ENCODE results near the gene CPB2.

GRCh38 chr13:46150134-46150693, 45.4 kb upstream of the CPB2 start:
- TF ChIP-seq YY1 (IDR thresholded peaks at IDR 0.05; ENCODE audit: low read depth, low read length) (no peak), JUND (IDR thresholded peaks at IDR 0.05; ENCODE audit: low read length) (no peak), RBBP5 (IDR thresholded peaks at IDR 0.05; ENCODE audit: borderline replicate concordance, low read depth, low read length) (no peak), CTCF (IDR thresholded peaks at IDR 0.05; ENCODE audit: control extremely low read depth in 1 of 3, insufficient read depth in 1 of 3, low read depth in 1 of 3, low read length in 3 of 3) (no peak), POLR2A (IDR thresholded peaks at IDR 0.05; ENCODE audit: control extremely low read depth in 1 of 2, low read depth in 2 of 2, low read length in 2 of 2) (no peak), E2F6 (IDR thresholded peaks at IDR 0.05) (no peak), ATF2 (IDR thresholded peaks at IDR 0.05; ENCODE audit: low read length) (no peak), FOSL1 (IDR thresholded peaks at IDR 0.05; ENCODE audit: insufficient read depth, low read depth, low read length) (no peak), TEAD4 (IDR thresholded peaks at IDR 0.05; ENCODE audit: low read depth, low read length) (no peak), MAX (IDR thresholded peaks at IDR 0.05) (no peak), POLR2AphosphoS5 (IDR thresholded peaks at IDR 0.05; ENCODE audit: low read depth, low read length) (no peak), EZH2 (IDR thresholded peaks at IDR 0.05; ENCODE audit: low read depth, low read length, severe bottlenecking) (no peak), MAFK (IDR thresholded peaks at IDR 0.05; ENCODE audit: low read depth, low read length) (no peak), BCL11A (IDR thresholded peaks at IDR 0.05; ENCODE audit: low read depth in 2 of 2, low read length in 2 of 2) (no peak)

Measured in H1 (cell line).